K562 (cell line): Measurements from ENCODE around the gene PALLD.

Experiments used
- CREB1 ChIP-seq, 2 experiments: sonication (generic) in 1 of 2; formaldehyde crosslinking in 1 of 2; IDR thresholded peaks; 2 replicates each; pipeline versions ENCODE4 v1.6.1 to v1.8.0; 2012 to 2022; ENCODE audit warnings: inconsistent platforms in 1 of 2, mild to moderate bottlenecking in 1 of 2, missing genetic modification reagents in 1 of 2, moderate library complexity in 1 of 2
- DPF2 ChIP-seq: fragments of 450-650 bp; IDR thresholded peaks from 2 replicates; pipeline ENCODE4 v1.6.1; 2016
- FOXK1 ChIP-seq: sonication (generic); formaldehyde crosslinking; IDR thresholded peaks from 2 replicates; pipeline ENCODE4 v1.8.0; 2022; ENCODE audit warnings: missing genetic modification reagents, mild to moderate bottlenecking, borderline replicate concordance
- MAFG ChIP-seq: fragments of 450-650 bp; conservative IDR thresholded peaks from 2 replicates; pipeline ENCODE4 v1.6.1; 2016; ENCODE audit warnings: missing genetic modification characterization, missing compliant biosample characterization
- POLR2A ChIP-seq: fragments of 450-650 bp; conservative IDR thresholded peaks from 2 replicates; pipeline ENCODE4 v1.6.1; 2016
- POLR2G ChIP-seq: fragments of 200-400 bp; formaldehyde crosslinking; IDR thresholded peaks from 2 replicates; pipeline ENCODE4 v1.6.1; 2017; ENCODE audit warnings: low read depth, mild to moderate bottlenecking, antibody characterized with exemption, low read length, moderate library complexity
- ZBED1 ChIP-seq: IDR thresholded peaks from 2 replicates; pipeline ENCODE4 v1.6.1; 2014
- ZHX1 ChIP-seq: fragments of 150-350 bp; conservative IDR thresholded peaks from 2 replicates; pipeline ENCODE4 v1.6.1; 2014; ENCODE audit warnings: low read length
- ZNF239 ChIP-seq: fragments of 250-450 bp; sonication (Bioruptor Pico); IDR thresholded peaks from 2 replicates; pipeline ENCODE4 v1.4.0; 2020; ENCODE audit warnings: mild to moderate bottlenecking
- ZZZ3 ChIP-seq: fragments of 450-650 bp; IDR thresholded peaks from 2 replicates; pipeline ENCODE4 v1.6.1; 2016; ENCODE audit warnings: antibody characterized with exemption, mild to moderate bottlenecking, moderate library complexity
- TF ChIP-seq, protein P1 (sequence below), 3 experiments: IDR thresholded peaks in 2 of 3; conservative IDR thresholded peaks in 1 of 3; 2 replicates each; pipeline ENCODE4 v1.5.1; 2011 to 2012; ENCODE audit warnings: low read length in 3 of 3, mild to moderate bottlenecking in 3 of 3, control low read depth in 2 of 3, improper control_type of control experiment in 1 of 3, inconsistent platforms in 1 of 3, low read depth in 1 of 3, mixed read lengths in 1 of 3, moderate library complexity in 1 of 3; ENCODE audit not compliant: insufficient read depth in 2 of 3

- TF ChIP-seq ZZZ3 (no peak), POLR2G (no peak), CREB1 (IDR thresholded peaks at IDR 0.05) (no peak), CREB1 (CRISPR knock-in tag; IDR thresholded peaks at IDR 0.05) (no peak), DPF2 (no peak), ZBED1 (no peak), ZNF239 (CRISPR knock-in tag) (no peak), ZHX1 (no peak), FOXK1 (CRISPR knock-in tag) (no peak), MAFG (tag) (no peak), POLR2A (no peak)
- TF ChIP-seq, protein P1, sequence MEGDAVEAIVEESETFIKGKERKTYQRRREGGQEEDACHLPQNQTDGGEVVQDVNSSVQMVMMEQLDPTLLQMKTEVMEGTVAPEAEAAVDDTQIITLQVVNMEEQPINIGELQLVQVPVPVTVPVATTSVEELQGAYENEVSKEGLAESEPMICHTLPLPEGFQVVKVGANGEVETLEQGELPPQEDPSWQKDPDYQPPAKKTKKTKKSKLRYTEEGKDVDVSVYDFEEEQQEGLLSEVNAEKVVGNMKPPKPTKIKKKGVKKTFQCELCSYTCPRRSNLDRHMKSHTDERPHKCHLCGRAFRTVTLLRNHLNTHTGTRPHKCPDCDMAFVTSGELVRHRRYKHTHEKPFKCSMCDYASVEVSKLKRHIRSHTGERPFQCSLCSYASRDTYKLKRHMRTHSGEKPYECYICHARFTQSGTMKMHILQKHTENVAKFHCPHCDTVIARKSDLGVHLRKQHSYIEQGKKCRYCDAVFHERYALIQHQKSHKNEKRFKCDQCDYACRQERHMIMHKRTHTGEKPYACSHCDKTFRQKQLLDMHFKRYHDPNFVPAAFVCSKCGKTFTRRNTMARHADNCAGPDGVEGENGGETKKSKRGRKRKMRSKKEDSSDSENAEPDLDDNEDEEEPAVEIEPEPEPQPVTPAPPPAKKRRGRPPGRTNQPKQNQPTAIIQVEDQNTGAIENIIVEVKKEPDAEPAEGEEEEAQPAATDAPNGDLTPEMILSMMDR (IDR thresholded peaks at IDR 0.05 in 2 of 3, conservative IDR thresholded peaks at IDR 0.05 in 1 of 3; ENCODE audit: insufficient read depth in 2 of 3, low read depth in 1 of 3, low read length in 3 of 3), result no peak
Measured at GRCh38 chr4:168538632-168539031, 41.8 kb downstream of the PALLD start.
